H9 (cell line): Measurements from ENCODE around the gene CRB3. TPM values are rescaled to one million over a fixed set of nuclear protein-coding genes. Genes with fewer than 3 reads are reported as not detected.

Experiments used
- DNase-seq: peaks from one replicate; pipeline ENCODE4 v3.0.0-alpha.2; 2017
- H2AFZ ChIP-seq: one replicate; pipeline ENCODE4 v1.6.1; 2013; ENCODE audit warnings: mild to moderate bottlenecking, low read length, control low read depth, moderate library complexity
- H2AK5ac ChIP-seq: 2 replicates; pipeline ENCODE4 v1.6.1; 2013; ENCODE audit warnings: low read length, control low read depth, mixed read lengths; ENCODE audit not compliant: insufficient read length
- H2BK120ac ChIP-seq: one replicate; pipeline ENCODE4 v1.6.1; 2013; ENCODE audit warnings: low read depth, mild to moderate bottlenecking, low read length, control low read depth, inconsistent platforms; ENCODE audit not compliant: poor library complexity, severe bottlenecking
- H2BK12ac ChIP-seq: 2 replicates; pipeline ENCODE4 v1.6.1; 2013; ENCODE audit warnings: low read length, control low read depth, mixed read lengths, low read depth; ENCODE audit not compliant: insufficient read length
- H2BK15ac ChIP-seq: 2 replicates; pipeline ENCODE4 v1.6.1; 2013; ENCODE audit warnings: low read depth, low read length, control low read depth
- H2BK20ac ChIP-seq: one replicate; pipeline ENCODE4 v1.6.1; 2013; ENCODE audit warnings: low read depth, mild to moderate bottlenecking, low read length, control low read depth, inconsistent platforms; ENCODE audit not compliant: poor library complexity, severe bottlenecking
- H2BK5ac ChIP-seq: 2 replicates; pipeline ENCODE4 v1.6.1; 2013; ENCODE audit warnings: low read length, control low read depth, mixed read lengths; ENCODE audit not compliant: insufficient read length
- H3K14ac ChIP-seq: 2 replicates; pipeline ENCODE4 v1.6.1; 2013; ENCODE audit warnings: low read length, control low read depth; ENCODE audit not compliant: insufficient read depth
- H3K18ac ChIP-seq: 2 replicates; pipeline ENCODE4 v1.6.1; 2013; ENCODE audit warnings: low read depth, mild to moderate bottlenecking, mixed read lengths, low read length, control low read depth; ENCODE audit not compliant: insufficient read length
- H3K23ac ChIP-seq: 2 replicates; pipeline ENCODE4 v1.6.1; 2013; ENCODE audit warnings: low read length, control low read depth, mixed read lengths, low read depth; ENCODE audit not compliant: insufficient read length
- H3K23me2 ChIP-seq: 2 replicates; pipeline ENCODE4 v1.6.1; 2013; ENCODE audit warnings: low read depth, mild to moderate bottlenecking, mixed read lengths, low read length, control low read depth; ENCODE audit not compliant: insufficient read length, poor library complexity, severe bottlenecking
- H3K27ac ChIP-seq: 2 replicates; pipeline ENCODE4 v1.5.1; 2013; ENCODE audit warnings: low read length, control low read depth, mixed read lengths, low read depth; ENCODE audit not compliant: insufficient read length
- H3K27me3 ChIP-seq: 2 replicates; pipeline ENCODE4 v1.6.1; 2013; ENCODE audit warnings: low read length, control low read depth, inconsistent platforms; ENCODE audit not compliant: insufficient read depth
- H3K4ac ChIP-seq: 2 replicates; pipeline ENCODE4 v1.6.1; 2013; ENCODE audit warnings: low read depth, mild to moderate bottlenecking, control low read depth, inconsistent platforms, low read length, moderate library complexity
- H3K4me1 ChIP-seq: 2 replicates; pipeline ENCODE4 v1.6.1; 2013; ENCODE audit warnings: low read length, control low read depth, inconsistent platforms; ENCODE audit not compliant: insufficient read depth
- H3K4me2 ChIP-seq: 2 replicates; pipeline ENCODE4 v1.6.1; 2013; ENCODE audit warnings: low read length, control low read depth, mixed read lengths; ENCODE audit not compliant: insufficient read length, insufficient read depth
- H3K56ac ChIP-seq: 2 replicates; pipeline ENCODE4 v1.6.1; 2013; ENCODE audit warnings: low read depth, mild to moderate bottlenecking, mixed read lengths, low read length, control low read depth; ENCODE audit not compliant: insufficient read length
- H3K79me1 ChIP-seq: 2 replicates; pipeline ENCODE4 v1.6.1; 2013; ENCODE audit warnings: low read depth, mild to moderate bottlenecking, moderate library complexity, low read length, control low read depth, inconsistent platforms; ENCODE audit not compliant: insufficient read depth, poor library complexity, severe bottlenecking
- H3K79me2 ChIP-seq: 2 replicates; pipeline ENCODE4 v1.6.1; 2013; ENCODE audit warnings: low read length, control low read depth, inconsistent platforms; ENCODE audit not compliant: insufficient read depth
- H3K9ac ChIP-seq: 2 replicates; pipeline ENCODE4 v1.6.1; 2013; ENCODE audit warnings: low read length, control low read depth, mixed read lengths; ENCODE audit not compliant: insufficient read length; ENCODE audit errors: extremely low read depth
- H3K9me3 ChIP-seq: one replicate; pipeline ENCODE4 v1.6.1; 2013; ENCODE audit warnings: low read depth, low read length, inconsistent platforms; ENCODE audit not compliant: control insufficient read depth
- H3T11ph ChIP-seq: one replicate; pipeline ENCODE4 v1.6.1; 2013; ENCODE audit warnings: mild to moderate bottlenecking, low read length, control low read depth, inconsistent platforms
- H4K20me1 ChIP-seq: one replicate; pipeline ENCODE4 v1.6.1; 2013; ENCODE audit not compliant: control insufficient read depth, insufficient read length, insufficient read depth
- H4K5ac ChIP-seq: 2 replicates; pipeline ENCODE4 v1.6.1; 2013; ENCODE audit warnings: low read depth, mild to moderate bottlenecking, mixed read lengths, low read length, control low read depth; ENCODE audit not compliant: insufficient read length
- H4K8ac ChIP-seq: replicated peaks from 2 replicates; pipeline ENCODE4 v1.6.1; 2013; ENCODE audit warnings: low read length, control low read depth, mixed read lengths, low read depth; ENCODE audit not compliant: insufficient read length
- H4K91ac ChIP-seq: 2 replicates; pipeline ENCODE4 v1.6.1; 2013; ENCODE audit warnings: low read depth, mild to moderate bottlenecking, moderate library complexity, mixed read lengths, low read length, control low read depth; ENCODE audit not compliant: insufficient read length
- H3K27ac Mint-ChIP-seq, 3 experiments: 2 replicates in 2 of 3; 3 replicates in 1 of 3; pipeline ENCODE4 v1.8.0; 2020 to 2021; ENCODE audit warnings: mixed read lengths in 3 of 3, mild to moderate bottlenecking in 1 of 3, moderate library complexity in 1 of 3
- H3K27me3 Mint-ChIP-seq: 2 replicates; pipeline ENCODE4 v1.8.0; 2021; ENCODE audit warnings: low read depth, mild to moderate bottlenecking, moderate library complexity, mixed read lengths
- H3K36me3 Mint-ChIP-seq, 3 experiments: 2 replicates in 2 of 3; 3 replicates in 1 of 3; pipeline ENCODE4 v1.8.0; 2020 to 2021; ENCODE audit warnings: low read depth in 3 of 3, mixed read lengths in 3 of 3; ENCODE audit not compliant: insufficient read depth in 1 of 3
- H3K4me1 Mint-ChIP-seq, 2 experiments: 2 replicates each; pipeline ENCODE4 v1.8.0; 2020; ENCODE audit warnings: mixed read lengths in 2 of 2
- H3K4me3 Mint-ChIP-seq, 2 experiments: 2 replicates in 1 of 2; 3 replicates in 1 of 2; pipeline ENCODE4 v1.8.0; 2020 to 2021; ENCODE audit warnings: mild to moderate bottlenecking in 2 of 2, mixed read lengths in 2 of 2, moderate library complexity in 1 of 2
- H3K9me3 Mint-ChIP-seq, 2 experiments: 2 replicates in 1 of 2; 3 replicates in 1 of 2; pipeline ENCODE4 v1.8.0; 2020; ENCODE audit warnings: mild to moderate bottlenecking in 2 of 2, mixed read lengths in 2 of 2, moderate library complexity in 1 of 2
- WGBS: extraction: QIAGEN DNeasy Blood & Tissue Kit; methylation state at CpG from one replicate; pipeline ENCODE4 v1.1.7; 2013; ENCODE audit warnings: missing lambda C conversion rate, low lambda C conversion rate, mixed read lengths; ENCODE audit not compliant: insufficient read length; ENCODE audit errors: extremely low coverage; 5-methylcytosine and 5-hydroxymethylcytosine counted together
- total RNA-seq: library from RNA; stranded (reverse); gene quantifications from 2 replicates; pipeline ENCODE4 v1.2.1, GENCODE V29; 2021
- TF ChIP-seq, protein P1 (sequence below): fragments of 200-600 bp; sonication (generic); conservative IDR thresholded peaks from 3 replicates; pipeline ENCODE4 v1.8.0; 2021; ENCODE audit warnings: antibody characterized with exemption, mild to moderate bottlenecking

CRB3 gene
- total RNA-seq, 1 experiment from 2014 or later, result 32.1 TPM

DNA sequence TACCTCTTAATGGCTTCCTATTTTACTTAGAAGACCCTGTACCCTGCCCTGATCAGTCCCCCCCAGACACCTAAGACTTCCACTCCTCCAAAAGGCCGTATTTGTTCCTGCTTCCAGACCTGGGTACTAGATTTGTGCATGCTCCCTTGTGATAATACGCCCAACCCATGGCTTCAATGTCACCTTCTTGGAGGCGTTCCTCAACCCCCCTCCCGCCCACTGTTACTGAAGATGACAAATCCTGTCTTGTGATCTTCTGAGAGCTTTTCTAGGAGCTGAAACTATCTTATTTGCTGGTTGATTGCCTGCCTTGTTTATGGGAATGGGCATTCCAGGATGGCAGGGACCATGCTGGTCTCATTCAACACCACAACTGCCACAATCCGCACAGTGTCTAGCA, 13.9 kb upstream of the CRB3 start:
- peaks cover 8% of the 10 kb centered on the region for H3K9me3 ChIP-seq
- H3K18ac ChIP-seq, result no peak overlapping the region
- H3K14ac ChIP-seq, result no peak overlapping the region
- H2BK15ac ChIP-seq, result no peak overlapping the region
- no peak overlapping the region for H2AFZ ChIP-seq
- no peaks in the 10 kb centered on the region for H3K27me3 Mint-ChIP-seq
- H2BK5ac ChIP-seq, result no peak overlapping the region
- H3K4me1 Mint-ChIP-seq, result no peaks in the 10 kb centered on the region
- H3K79me1 ChIP-seq, result no peaks in the 10 kb centered on the region
- DNase-seq, result no peak
- H4K8ac ChIP-seq, result no peak overlapping the region
- no peak overlapping the region for H3K27ac Mint-ChIP-seq
- no peaks in the 10 kb centered on the region for H3K4me1 ChIP-seq
- H3K56ac ChIP-seq, result no peak overlapping the region
- no peaks in the 10 kb centered on the region for H4K20me1 ChIP-seq
- TF ChIP-seq, protein P1, sequence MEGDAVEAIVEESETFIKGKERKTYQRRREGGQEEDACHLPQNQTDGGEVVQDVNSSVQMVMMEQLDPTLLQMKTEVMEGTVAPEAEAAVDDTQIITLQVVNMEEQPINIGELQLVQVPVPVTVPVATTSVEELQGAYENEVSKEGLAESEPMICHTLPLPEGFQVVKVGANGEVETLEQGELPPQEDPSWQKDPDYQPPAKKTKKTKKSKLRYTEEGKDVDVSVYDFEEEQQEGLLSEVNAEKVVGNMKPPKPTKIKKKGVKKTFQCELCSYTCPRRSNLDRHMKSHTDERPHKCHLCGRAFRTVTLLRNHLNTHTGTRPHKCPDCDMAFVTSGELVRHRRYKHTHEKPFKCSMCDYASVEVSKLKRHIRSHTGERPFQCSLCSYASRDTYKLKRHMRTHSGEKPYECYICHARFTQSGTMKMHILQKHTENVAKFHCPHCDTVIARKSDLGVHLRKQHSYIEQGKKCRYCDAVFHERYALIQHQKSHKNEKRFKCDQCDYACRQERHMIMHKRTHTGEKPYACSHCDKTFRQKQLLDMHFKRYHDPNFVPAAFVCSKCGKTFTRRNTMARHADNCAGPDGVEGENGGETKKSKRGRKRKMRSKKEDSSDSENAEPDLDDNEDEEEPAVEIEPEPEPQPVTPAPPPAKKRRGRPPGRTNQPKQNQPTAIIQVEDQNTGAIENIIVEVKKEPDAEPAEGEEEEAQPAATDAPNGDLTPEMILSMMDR, result no peak
- no peak overlapping the region; a peak in 1 of 5 replicates for H3K4me3 Mint-ChIP-seq
- H3T11ph ChIP-seq, result no peak overlapping the region
- no peak overlapping the region for H3K27ac ChIP-seq
- H2BK20ac ChIP-seq, result no peak overlapping the region
- H3K23ac ChIP-seq, result no peak overlapping the region
- no peak overlapping the region for H2BK120ac ChIP-seq
- no peak overlapping the region for H2AK5ac ChIP-seq
- peaks cover 4 to 7% of the 10 kb centered on the region in 2 experiments; a peak in 4 of 5 replicates for H3K9me3 Mint-ChIP-seq
- no peaks in the 10 kb centered on the region for H3K23me2 ChIP-seq
- H4K91ac ChIP-seq, result no peak overlapping the region
- H3K4me2 ChIP-seq, result no peak overlapping the region
- WGBS, result no CpG with 5 or more reads among the region's 5 CpGs
- no peak overlapping the region for H3K9ac ChIP-seq
- no peak overlapping the region for H4K5ac ChIP-seq
- no peak overlapping the region for H2BK12ac ChIP-seq
- H3K4ac ChIP-seq, result no peak overlapping the region
- H3K27me3 ChIP-seq, result no peaks in the 10 kb centered on the region
- no peaks in the 10 kb centered on the region for H3K79me2 ChIP-seq
- H3K36me3 Mint-ChIP-seq, result peaks cover 33 to 57% (median 48%) of the 10 kb centered on the region in 3 experiments
